ENCODE results near the gene AHI1.

AHI1 gene

DNA sequence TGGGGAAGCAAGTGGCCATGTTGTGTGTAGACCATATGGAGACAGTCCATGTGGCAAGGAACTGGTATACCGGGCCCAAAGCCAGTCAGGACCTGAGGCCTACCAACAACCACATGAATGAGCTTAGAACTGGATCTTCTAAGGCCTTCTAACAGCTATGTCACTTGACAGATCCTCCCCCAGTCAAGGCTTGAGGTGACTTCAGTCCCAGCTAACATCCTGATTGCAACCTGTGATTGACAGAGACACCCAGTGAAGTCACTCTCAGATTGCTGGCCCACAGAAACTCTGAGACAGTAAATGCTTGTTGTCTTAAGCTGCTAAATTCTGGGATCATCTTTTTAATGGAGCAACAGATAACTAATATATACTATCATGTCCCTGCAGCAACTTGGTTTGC lies 32.9 kb downstream of the AHI1 start:
- DNase-seq (ENCODE audit: low read depth in 1 of 2, low spot score in 1 of 2), result no peak

- no peak for DNase-seq (ENCODE audit: low read depth in 1 of 2, low spot score in 1 of 2)
These were observed 36.3 kb downstream of the AHI1 start for GRCh38 chr6:135461208-135461607.

- no peak for DNase-seq (ENCODE audit: low read depth in 1 of 2, low spot score in 1 of 2)
These were observed 39.5 kb downstream of the AHI1 start for GRCh38 chr6:135458051-135458450.

DNA sequence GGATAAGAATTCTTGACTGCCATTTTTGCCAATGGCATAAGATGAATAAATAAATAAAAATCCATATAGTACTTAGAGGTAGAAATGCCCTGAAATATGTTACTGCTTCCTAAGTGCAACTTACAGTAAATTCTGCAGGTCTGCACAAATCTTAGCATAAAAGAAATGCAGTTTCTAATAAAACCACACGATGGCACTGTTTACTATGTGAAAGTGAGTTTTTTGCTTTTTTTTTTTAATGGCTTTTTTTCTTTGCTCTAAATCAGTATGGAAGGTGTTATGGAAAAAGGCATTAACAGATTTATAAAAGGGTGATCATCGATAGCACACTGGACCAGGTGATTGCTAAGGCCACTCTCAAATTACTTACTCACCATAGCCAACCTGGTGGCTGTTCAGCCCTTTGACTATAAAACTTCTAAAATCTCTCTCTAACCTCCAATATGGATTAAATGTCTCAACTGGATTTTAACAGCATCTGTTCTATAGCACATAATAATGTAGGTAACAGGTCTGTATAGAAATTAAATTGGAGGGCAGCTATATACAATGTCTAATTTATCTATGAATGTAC lies 45.8 kb downstream of the AHI1 start:
- DNase-seq (ENCODE audit: low read depth in 1 of 2, low spot score in 1 of 2), result no peak

GRCh38 chr6:135449246-135449645 lies 48.3 kb downstream of the AHI1 start:
- DNase-seq (ENCODE audit: low read depth in 1 of 2, low spot score in 1 of 2), result no peak

DNA sequence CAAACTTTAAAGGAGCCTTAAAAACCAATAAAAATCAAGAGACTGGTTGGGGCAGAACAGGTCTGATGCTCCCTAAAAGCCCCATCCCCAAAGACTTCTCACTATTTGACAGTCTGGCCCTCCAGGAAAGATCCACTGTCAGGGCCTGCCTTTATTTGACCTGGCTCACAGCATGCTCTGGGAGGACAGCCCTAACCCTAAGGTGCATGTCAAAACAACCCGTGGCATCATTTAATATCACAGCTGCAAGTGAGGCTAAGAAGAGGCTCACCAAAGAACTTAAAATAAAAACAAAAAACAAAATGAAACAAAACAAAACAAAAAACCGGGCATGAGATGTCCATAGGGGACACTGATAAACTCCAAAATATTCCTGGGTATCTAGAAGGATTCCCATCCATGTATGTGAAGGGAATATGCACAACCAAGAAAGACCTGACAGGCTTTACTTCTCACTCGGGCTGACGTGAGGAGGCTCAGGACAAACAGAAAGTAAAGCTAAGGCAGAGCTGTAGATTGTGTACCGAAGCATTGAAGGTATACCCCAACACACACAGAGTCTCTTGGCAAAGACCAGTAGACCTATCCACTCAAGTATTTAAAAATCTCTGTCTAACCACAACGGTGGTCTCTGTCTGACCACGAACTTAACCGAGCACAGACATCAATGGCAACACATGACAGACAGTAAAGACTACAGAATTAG lies 57.3 kb downstream of the AHI1 start:
- no peak for DNase-seq (ENCODE audit: low read depth in 1 of 2, low spot score in 1 of 2)

- DNase-seq (ENCODE audit: low read depth in 1 of 2, low spot score in 1 of 2), result no peak
These were observed 58.0 kb downstream of the AHI1 start for GRCh38 chr6:135439549-135439948.

DNA sequence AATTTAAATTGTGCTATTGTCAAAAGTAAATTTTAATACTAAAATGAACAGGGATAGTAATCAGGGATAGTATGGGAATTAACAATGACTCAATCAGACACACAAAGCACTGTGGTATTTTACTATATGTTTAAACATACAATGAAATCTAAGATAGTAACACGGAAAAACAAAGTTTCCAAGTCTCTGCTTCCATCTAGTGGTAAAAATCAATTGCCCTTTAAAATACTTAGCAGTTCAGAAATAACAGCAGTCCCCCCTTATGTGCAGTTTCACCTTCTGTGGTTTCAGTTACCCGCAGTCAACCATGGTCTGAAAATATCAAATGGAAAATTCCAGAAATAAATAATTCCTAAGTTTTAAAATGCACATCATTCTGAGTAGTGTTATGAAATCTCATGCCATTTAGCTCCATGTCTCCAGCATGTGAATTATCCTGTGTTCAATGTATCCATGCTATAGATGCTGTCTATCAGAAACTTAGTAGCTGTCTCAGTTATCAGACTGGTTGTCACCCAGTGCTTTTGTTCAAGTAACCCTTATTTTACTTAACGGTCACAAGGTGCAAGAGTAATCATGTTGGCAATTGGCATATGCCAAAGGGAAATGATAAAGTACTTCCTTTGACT lies 58.5 kb downstream of the AHI1 start:
- no peak for DNase-seq (ENCODE audit: low read depth in 1 of 2, low spot score in 1 of 2)

DNA sequence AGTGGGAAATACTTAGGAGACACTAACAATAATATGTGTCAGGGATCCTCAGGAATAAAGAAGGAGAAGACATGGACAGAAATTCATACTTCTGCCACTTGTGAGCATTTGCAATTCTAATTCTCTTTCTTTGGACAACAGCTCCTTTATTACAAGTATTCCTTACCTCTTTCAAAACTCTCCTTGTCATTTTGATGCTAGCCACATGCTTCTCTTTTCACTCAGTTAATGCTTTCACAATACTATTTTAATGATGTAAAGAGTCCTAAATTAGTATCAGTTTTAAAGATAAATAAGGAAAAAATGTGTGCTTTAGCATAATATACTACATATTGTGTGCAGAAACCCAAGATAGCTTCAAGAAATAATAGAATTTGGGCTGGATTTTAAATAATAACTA lies 62.5 kb downstream of the AHI1 start:
- DNase-seq (ENCODE audit: low read depth in 1 of 2, low spot score in 1 of 2), result no peak

GRCh38 chr6:135434095-135434494 lies 63.4 kb downstream of the AHI1 start:
- DNase-seq (ENCODE audit: low read depth in 1 of 2, low spot score in 1 of 2), result no peak

DNA sequence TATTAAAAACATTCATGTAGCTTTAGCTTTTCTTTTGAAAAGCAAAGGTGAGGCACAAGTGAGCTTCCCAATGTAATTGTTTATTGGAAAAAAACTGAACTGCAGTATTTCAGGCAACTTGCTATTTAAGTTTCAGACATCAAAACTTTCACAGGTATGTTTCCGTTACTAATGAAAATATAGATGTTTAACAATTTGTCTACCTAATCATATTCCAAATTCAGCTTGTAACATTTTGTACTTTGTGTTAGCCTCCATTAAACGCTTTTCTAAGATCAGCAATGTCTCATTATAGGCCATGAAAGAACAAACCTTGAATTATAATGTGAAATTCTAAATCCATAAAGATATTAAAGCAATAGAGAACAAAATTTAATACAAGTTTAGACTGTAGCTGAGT lies 69.5 kb downstream of the AHI1 start:
- DNase-seq (ENCODE audit: low read depth in 1 of 2, low spot score in 1 of 2), result no peak

DNA sequence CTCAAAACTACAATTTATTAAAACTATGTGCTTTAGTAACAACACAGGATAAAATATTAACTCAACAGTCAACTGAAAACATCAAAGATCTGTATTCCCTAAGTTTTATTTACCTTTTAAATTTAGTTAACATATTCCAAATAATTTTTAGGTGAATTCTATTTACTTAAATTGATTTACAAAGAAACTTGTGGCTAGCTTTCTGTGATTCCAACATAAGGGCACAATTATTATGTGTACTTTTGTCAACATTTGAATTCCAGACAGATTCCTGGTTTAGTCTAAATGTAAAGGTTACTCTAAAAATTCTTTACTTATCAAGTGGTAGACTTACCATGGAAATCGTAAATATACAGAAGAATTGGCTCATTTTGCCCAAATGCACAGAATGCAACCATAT lies 70.7 kb downstream of the AHI1 start:
- no peak for DNase-seq (ENCODE audit: low read depth in 1 of 2, low spot score in 1 of 2)

GRCh38 chr6:135424385-135424784 lies 73.2 kb downstream of the AHI1 start:
- DNase-seq (ENCODE audit: low read depth in 1 of 2, low spot score in 1 of 2), result no peak

GRCh38 chr6:135423649-135424128 lies 73.9 kb downstream of the AHI1 start:
- DNase-seq (ENCODE audit: low read depth in 1 of 2, low spot score in 1 of 2), result no peak

GRCh38 chr6:135419162-135419561 lies 78.4 kb downstream of the AHI1 start:
- no peak for DNase-seq (ENCODE audit: low read depth in 1 of 2, low spot score in 1 of 2)

GRCh38 chr6:135418040-135418760 lies 79.3 kb downstream of the AHI1 start:
- no peak for DNase-seq (ENCODE audit: low read depth in 1 of 2, low spot score in 1 of 2)

DNA sequence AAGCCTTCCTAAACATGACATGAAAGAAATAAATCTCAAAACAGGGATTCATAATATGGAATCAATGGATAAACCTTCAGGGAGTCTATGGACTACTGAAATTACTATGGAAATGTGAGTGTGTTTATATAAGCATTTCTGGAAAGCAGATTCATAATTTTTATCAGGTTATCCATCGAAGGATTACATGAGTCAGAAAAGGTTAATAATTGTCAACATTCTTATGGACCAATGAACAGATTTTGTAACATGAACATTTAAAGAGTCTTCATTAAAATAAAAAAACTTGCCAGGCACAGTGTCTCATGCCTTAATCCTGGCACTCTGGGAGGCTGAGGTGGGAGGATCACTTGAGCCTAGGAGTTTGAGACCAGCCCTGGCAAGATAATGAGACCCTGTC lies 84.8 kb downstream of the AHI1 start:
- no peak for DNase-seq (ENCODE audit: low read depth in 1 of 2, low spot score in 1 of 2)

DNA sequence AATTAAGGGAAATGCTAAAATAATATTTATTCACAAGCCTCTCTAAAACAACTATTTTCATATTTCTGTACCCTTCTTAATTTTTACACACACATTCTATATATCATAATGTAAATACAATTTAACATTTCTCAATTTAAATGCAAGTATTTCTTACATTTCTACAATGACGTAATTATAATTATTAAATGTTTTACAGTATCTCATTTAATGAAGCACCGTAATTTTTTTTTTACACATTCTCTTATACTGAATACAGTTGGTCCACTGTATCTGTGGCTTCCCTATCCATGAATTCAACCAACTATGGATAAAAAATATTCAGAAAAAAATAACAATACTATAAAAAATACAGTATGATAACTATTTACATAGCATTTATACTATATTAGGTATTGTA lies 85.7 kb downstream of the AHI1 start:
- no peak for DNase-seq (ENCODE audit: low read depth in 1 of 2, low spot score in 1 of 2)

- DNase-seq (ENCODE audit: low read depth in 1 of 2, low spot score in 1 of 2), result no peak
These were observed 86.2 kb downstream of the AHI1 start for GRCh38 chr6:135411339-135411738.

GRCh38 chr6:135410856-135411255 lies 86.7 kb downstream of the AHI1 start:
- no peak for DNase-seq (ENCODE audit: low read depth in 1 of 2, low spot score in 1 of 2)

GRCh38 chr6:135403584-135403983 lies 94.0 kb downstream of the AHI1 start:
- DNase-seq (ENCODE audit: low read depth in 1 of 2, low spot score in 1 of 2), result no peak

- no peak for DNase-seq (ENCODE audit: low read depth in 1 of 2, low spot score in 1 of 2)
These were observed 95.2 kb downstream of the AHI1 start for GRCh38 chr6:135402311-135402710.

Data from activated CD4-positive, alpha-beta T cell treated with anti-CD3 and anti-CD28 coated beads, Interleukin-2, amount 50 U/mL, for 24 hours (primary cell).